Calu3 (cell line): ENCODE results near the gene WDFY4. TPM values are rescaled to one million over a fixed set of nuclear protein-coding genes. Genes with fewer than 3 reads are reported as not detected.

Experiments
- BruUV-seq: library from RNA; stranded (reverse); fragments of 400-500 nt; replicated peaks from 2 replicates; lab custom pipeline; 2021; lab: Mats Ljungman, UMichigan
- CTCF ChIA-PET: fragments of 300-600 bp; sonication (Branson Sonifier 250); formaldehyde crosslinking; loops from one replicate; lab custom pipeline; 2022; ENCODE audit warnings: antibody characterized with exemption; lab: Charles Lee
- DNase-seq: peaks from one replicate; pipeline ENCODE4 v3.0.0; 2022
- H3K27ac Mint-ChIP-seq: one replicate; pipeline ENCODE4 v1.8.0; 2022; ENCODE audit warnings: mixed read lengths; ENCODE audit not compliant: unreplicated experiment
- H3K27me3 Mint-ChIP-seq: one replicate; pipeline ENCODE4 v1.8.0; 2022; ENCODE audit warnings: mixed read lengths; ENCODE audit not compliant: unreplicated experiment
- H3K36me3 Mint-ChIP-seq: one replicate; pipeline ENCODE4 v1.8.0; 2022; ENCODE audit warnings: mild to moderate bottlenecking, moderate library complexity, mixed read lengths; ENCODE audit not compliant: insufficient read depth, unreplicated experiment
- H3K4me1 Mint-ChIP-seq: one replicate; pipeline ENCODE4 v1.8.0; 2022; ENCODE audit warnings: mild to moderate bottlenecking, low read depth, mixed read lengths; ENCODE audit not compliant: unreplicated experiment
- H3K4me3 Mint-ChIP-seq: one replicate; pipeline ENCODE4 v1.8.0; 2022; ENCODE audit warnings: mild to moderate bottlenecking, low read depth, moderate library complexity, mixed read lengths; ENCODE audit not compliant: unreplicated experiment
- H3K9me3 Mint-ChIP-seq: one replicate; pipeline ENCODE4 v1.8.0; 2022; ENCODE audit warnings: low read depth, mixed read lengths; ENCODE audit not compliant: unreplicated experiment
- CTCF ChIP-seq: fragments of 200-600 bp; IDR thresholded peaks from one replicate; pipeline ENCODE4 v1.8.0; 2022; ENCODE audit warnings: antibody characterized with exemption; ENCODE audit not compliant: unreplicated experiment
- intact Hi-C: fragments of 100-400 bp; cut with micrococcal nuclease; formaldehyde crosslinking; loops from one replicate; pipeline ENCODE4 v1.10.0; 2022; ENCODE audit not compliant: unreplicated experiment
- total RNA-seq: library from RNA; stranded (reverse); gene quantifications from 2 replicates; pipeline ENCODE4 v1.2.3, GENCODE V29; 2022

WDFY4 gene
- total RNA-seq, 1 experiment from 2014 or later = not detected

GRCh38 chr10:48957361-48958151, 272.9 kb downstream of the WDFY4 start:
- DNase-seq = no peak
- intact Hi-C loops = no loop called here
- Mint-ChIP-seq H3K9me3 (no peaks in the 10 kb centered on the region), H3K27me3 (peaks cover 66% of the 10 kb centered on the region), H3K36me3 (no peaks in the 10 kb centered on the region), H3K27ac (no peak overlapping the region), H3K4me3 (no peak overlapping the region), H3K4me1 (no peaks in the 10 kb centered on the region)
- CTCF ChIA-PET = interaction anchor here (1.5 kb wide), 1 partner anchor 42 kb away, joined by 3 read pairs; no protein-coding TSS in a partner anchor
- TF ChIP-seq CTCF = no peak
- no TSS peak for BruUV-seq

- Mint-ChIP-seq H3K27ac (no peak overlapping the region), H3K4me3 (no peak overlapping the region), H3K36me3 (no peaks in the 10 kb centered on the region), H3K9me3 (no peaks in the 10 kb centered on the region), H3K4me1 (no peaks in the 10 kb centered on the region), H3K27me3 (peaks cover 65% of the 10 kb centered on the region)
- BruUV-seq = no TSS peak
- intact Hi-C loops = no loop called here
- no peak for DNase-seq
- CTCF ChIA-PET = interaction anchor here (1.5 kb wide), 1 partner anchor 41 kb away, joined by 3 read pairs; no protein-coding TSS in a partner anchor
- no peak for TF ChIP-seq CTCF
Observed at GRCh38 chr10:48958598-48959190, 274.0 kb downstream of the WDFY4 start.

GRCh38 chr10:48964038-48964437, 279.4 kb downstream of the WDFY4 start:
- H3K9me3 Mint-ChIP-seq = no peaks in the 10 kb centered on the region
- CTCF ChIA-PET = no interaction called here
- intact Hi-C loops = no loop called here

GRCh38 chr10:48965460-48965859, 280.8 kb downstream of the WDFY4 start:
- no peak for TF ChIP-seq CTCF
- DNase-seq = no peak
- no TSS peak for BruUV-seq

More at GRCh38 chr10:48964038-48964437, 279.4 kb downstream of the WDFY4 start:
- Mint-ChIP-seq H3K27me3 (peaks cover 86% of the 10 kb centered on the region), H3K4me3 (no peak overlapping the region), H3K27ac (no peak overlapping the region), H3K4me1 (no peaks in the 10 kb centered on the region), H3K36me3 (no peaks in the 10 kb centered on the region)
- no peak for TF ChIP-seq CTCF
- BruUV-seq = no TSS peak
- no peak for DNase-seq

More at GRCh38 chr10:48965460-48965859, 280.8 kb downstream of the WDFY4 start:
- peaks cover 94% of the 10 kb centered on the region for H3K27me3 Mint-ChIP-seq
- CTCF ChIA-PET = no interaction called here
- intact Hi-C loops = no loop called here
- no peak overlapping the region for H3K4me3 Mint-ChIP-seq
- H3K9me3 Mint-ChIP-seq = no peaks in the 10 kb centered on the region
- no peaks in the 10 kb centered on the region for H3K36me3 Mint-ChIP-seq
- H3K4me1 Mint-ChIP-seq = no peaks in the 10 kb centered on the region
- no peak overlapping the region for H3K27ac Mint-ChIP-seq
